ENCODE measurements around the gene KLHL2.

The KLHL2 gene

DNA sequence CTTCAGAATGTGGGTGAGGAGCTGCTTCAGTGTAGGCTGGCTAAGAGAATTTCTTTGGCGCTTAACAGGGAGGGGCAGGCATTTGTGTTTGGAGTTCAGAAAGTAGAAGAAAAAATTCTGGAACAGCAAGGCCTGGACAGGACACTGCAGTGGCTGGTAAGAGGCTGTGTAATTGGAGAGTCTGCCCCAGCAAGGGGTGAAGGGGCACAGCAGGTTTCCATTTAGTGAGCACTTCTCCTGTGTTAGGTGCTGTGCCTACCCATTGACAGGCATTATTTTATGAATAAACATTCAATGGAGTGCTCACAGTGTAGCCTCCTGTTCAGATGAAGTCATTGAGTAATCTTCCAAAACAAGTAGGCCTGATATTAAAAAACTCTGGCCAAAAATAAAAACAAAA is 160.8 kb downstream of the KLHL2 start:
- DNase-seq (ENCODE audit: low read depth, low spot score), result no peak

DNA sequence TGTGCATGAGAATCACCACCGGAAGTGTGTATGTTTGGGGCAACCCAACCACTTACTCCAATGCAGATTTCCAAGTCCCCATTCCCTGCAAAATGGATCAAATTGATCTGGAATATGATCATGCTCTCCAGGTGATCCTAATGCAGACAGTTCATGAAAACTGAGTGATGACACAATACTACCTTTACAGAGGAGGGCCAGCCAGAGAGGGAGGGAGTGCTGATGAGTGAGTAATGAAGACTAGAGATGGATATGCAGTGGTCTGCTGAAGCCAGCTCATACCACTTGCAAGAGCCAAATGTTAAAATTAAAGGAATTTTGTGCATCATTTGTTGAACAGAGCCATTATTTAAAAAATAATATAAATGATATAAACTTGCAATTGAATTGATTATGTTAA is 161.2 kb downstream of the KLHL2 start:
- no peak for DNase-seq (ENCODE audit: low read depth, low spot score)

DNA sequence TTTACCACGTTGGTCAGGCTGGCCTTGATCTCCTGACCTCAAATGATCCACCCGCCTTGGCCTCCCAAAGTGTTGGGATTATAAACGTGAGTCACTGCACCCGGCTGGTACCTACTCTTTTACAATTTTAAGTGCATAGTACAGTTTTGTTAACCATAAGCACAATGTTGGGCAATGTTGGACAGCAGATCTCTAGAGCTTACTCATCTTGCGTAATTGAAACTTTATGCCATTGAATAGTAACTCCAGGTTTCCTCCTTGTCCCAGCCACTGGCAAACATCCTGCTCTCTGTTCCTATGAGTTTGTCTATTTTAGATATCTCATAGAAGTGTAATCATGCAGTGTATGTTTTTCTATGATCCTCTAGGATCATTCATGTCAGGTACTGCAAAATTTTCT is 162.2 kb downstream of the KLHL2 start:
- no peak for DNase-seq (ENCODE audit: low read depth, low spot score)

DNA sequence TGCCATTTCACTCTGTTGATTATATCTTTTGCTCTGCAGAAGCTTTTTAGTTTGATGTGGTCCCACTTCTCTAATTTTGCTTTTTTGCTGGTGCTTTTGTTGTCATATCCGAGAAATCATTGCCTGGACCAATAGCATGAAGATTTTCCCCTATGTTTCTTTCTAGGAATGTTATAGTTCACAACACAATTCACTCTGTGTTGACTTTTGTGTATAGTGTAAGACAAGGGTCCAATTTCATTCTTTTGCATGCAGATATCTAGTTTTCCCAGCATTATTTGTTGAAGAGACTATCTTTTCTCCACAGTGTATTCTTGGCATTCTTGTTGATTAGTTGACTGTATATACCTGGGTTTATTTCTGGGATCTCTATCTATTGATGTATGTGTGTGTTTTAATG is 163.2 kb downstream of the KLHL2 start:
- no peak for DNase-seq (ENCODE audit: low read depth, low spot score)

Measured in brain pericyte (primary cell).